Measurements from ENCODE around the gene LPAR2. TPM values are rescaled to one million over a fixed set of nuclear protein-coding genes. Genes with fewer than 3 reads are reported as not detected.

Gene LPAR2
- total RNA-seq, 1 donor from 2014 or later: 27.4 TPM

GRCh38 chr19:19633711-19634515 lies 5.9 kb upstream of the LPAR2 start:
- peak overlapping the region; percentile 66 for H3K27ac Mint-ChIP-seq

GRCh38 chr19:19632661-19633060 lies 4.6 kb upstream of the LPAR2 start:
- Mint-ChIP-seq H3K9me3 (no peaks in the 10 kb centered on the region), H3K27ac (no peak overlapping the region), H3K4me1 (ENCODE audit: low read depth) (peaks cover 20% of the 10 kb centered on the region), H3K27me3 (ENCODE audit: insufficient read depth) (no peaks in the 10 kb centered on the region), H3K4me3 (no peak overlapping the region), H3K36me3 (ENCODE audit: low read depth) (peaks cover 35% of the 10 kb centered on the region)
- no peak for DNase-seq (ENCODE audit: low spot score)
- intact Hi-C loops (cut with micrococcal nuclease): no loop called here

More at GRCh38 chr19:19633711-19634515, 5.9 kb upstream of the LPAR2 start:
- DNase-seq (ENCODE audit: low spot score): no peak
- Mint-ChIP-seq H3K9me3 (no peaks in the 10 kb centered on the region), H3K4me1 (ENCODE audit: low read depth) (peaks cover 18% of the 10 kb centered on the region), H3K4me3 (no peak overlapping the region), H3K27me3 (ENCODE audit: insufficient read depth) (no peaks in the 10 kb centered on the region), H3K36me3 (ENCODE audit: low read depth) (peaks cover 37% of the 10 kb centered on the region)
- intact Hi-C loops (cut with micrococcal nuclease): no loop called here

GRCh38 chr19:19631346-19631745 lies 3.3 kb upstream of the LPAR2 start:
- intact Hi-C loops (cut with micrococcal nuclease): no loop called here
- peaks cover 33% of the 10 kb centered on the region for H3K4me1 Mint-ChIP-seq (ENCODE audit: low read depth)
- H3K9me3 Mint-ChIP-seq: no peaks in the 10 kb centered on the region

GRCh38 chr19:19630426-19630825 lies 2.4 kb upstream of the LPAR2 start:
- intact Hi-C loops (cut with micrococcal nuclease): no loop called here
- Mint-ChIP-seq H3K9me3 (no peaks in the 10 kb centered on the region), H3K4me1 (ENCODE audit: low read depth) (peaks cover 33% of the 10 kb centered on the region), H3K27ac (no peak overlapping the region), H3K4me3 (peak overlapping the region; percentile 11), H3K36me3 (ENCODE audit: low read depth) (peaks cover 37% of the 10 kb centered on the region), H3K27me3 (ENCODE audit: insufficient read depth) (no peaks in the 10 kb centered on the region)
- DNase-seq (ENCODE audit: low spot score): no peak

More at GRCh38 chr19:19631346-19631745, 3.3 kb upstream of the LPAR2 start:
- H3K27me3 Mint-ChIP-seq (ENCODE audit: insufficient read depth): no peaks in the 10 kb centered on the region
- H3K36me3 Mint-ChIP-seq (ENCODE audit: low read depth): peaks cover 38% of the 10 kb centered on the region
- no peak for DNase-seq (ENCODE audit: low spot score)
- H3K4me3 Mint-ChIP-seq: no peak overlapping the region
- H3K27ac Mint-ChIP-seq: no peak overlapping the region

- no peak for DNase-seq (ENCODE audit: low spot score)
- Mint-ChIP-seq H3K4me1 (ENCODE audit: low read depth) (peaks cover 32% of the 10 kb centered on the region), H3K9me3 (no peaks in the 10 kb centered on the region), H3K27ac (no peak overlapping the region), H3K36me3 (ENCODE audit: low read depth) (peaks cover 36% of the 10 kb centered on the region), H3K4me3 (peak overlapping the region; percentile 11), H3K27me3 (ENCODE audit: insufficient read depth) (no peaks in the 10 kb centered on the region)
- intact Hi-C loops (cut with micrococcal nuclease): no loop called here
Observed at GRCh38 chr19:19630062-19630414, 2.0 kb upstream of the LPAR2 start.

- H3K27me3 Mint-ChIP-seq (ENCODE audit: insufficient read depth): no peaks in the 10 kb centered on the region
- peak overlapping the region; percentile 72 for H3K4me3 Mint-ChIP-seq
- intact Hi-C loops (cut with micrococcal nuclease): no loop called here
- peaks cover 24% of the 10 kb centered on the region for H3K4me1 Mint-ChIP-seq (ENCODE audit: low read depth)
- no peaks in the 10 kb centered on the region for H3K9me3 Mint-ChIP-seq
- peak overlapping the region; percentile 63 for H3K27ac Mint-ChIP-seq
- DNase-seq (ENCODE audit: low spot score): no peak
- H3K36me3 Mint-ChIP-seq (ENCODE audit: low read depth): peaks cover 29% of the 10 kb centered on the region
Observed at GRCh38 chr19:19628501-19629134, 598 bp upstream of the LPAR2 start.

GRCh38 chr19:19626516-19627472 lies 1.2 kb downstream of the LPAR2 start:
- intact Hi-C loops (cut with micrococcal nuclease): loop anchor here (1.0 kb wide), 2 partner anchors 8 to 16 kb away; partner anchors contain the start of gene PBX4
- no peaks in the 10 kb centered on the region for H3K9me3 Mint-ChIP-seq
- peak overlapping the region; percentile 87 for H3K4me3 Mint-ChIP-seq
- H3K36me3 Mint-ChIP-seq (ENCODE audit: low read depth): peaks cover 33% of the 10 kb centered on the region
- no peak for DNase-seq (ENCODE audit: low spot score)
- H3K27ac Mint-ChIP-seq: peak overlapping the region; percentile 96
- no peaks in the 10 kb centered on the region for H3K27me3 Mint-ChIP-seq (ENCODE audit: insufficient read depth)
- peaks cover 20% of the 10 kb centered on the region for H3K4me1 Mint-ChIP-seq (ENCODE audit: low read depth)

- H3K4me1 Mint-ChIP-seq (ENCODE audit: low read depth): peaks cover 31% of the 10 kb centered on the region
- no peak for DNase-seq (ENCODE audit: low spot score)
- peaks cover 27% of the 10 kb centered on the region for H3K36me3 Mint-ChIP-seq (ENCODE audit: low read depth)
- no peaks in the 10 kb centered on the region for H3K9me3 Mint-ChIP-seq
- H3K4me3 Mint-ChIP-seq: no peak overlapping the region
- H3K27me3 Mint-ChIP-seq (ENCODE audit: insufficient read depth): no peaks in the 10 kb centered on the region
- intact Hi-C loops (cut with micrococcal nuclease): no loop called here
- H3K27ac Mint-ChIP-seq: no peak overlapping the region
Observed at GRCh38 chr19:19624032-19624570, 3.9 kb downstream of the LPAR2 start.

- H3K9me3 Mint-ChIP-seq: no peaks in the 10 kb centered on the region
- no peak for DNase-seq (ENCODE audit: low spot score)
- intact Hi-C loops (cut with micrococcal nuclease): no loop called here
- H3K27ac Mint-ChIP-seq: no peak overlapping the region
- peaks cover 36% of the 10 kb centered on the region for H3K4me1 Mint-ChIP-seq (ENCODE audit: low read depth)
- H3K27me3 Mint-ChIP-seq (ENCODE audit: insufficient read depth): no peaks in the 10 kb centered on the region
- peaks cover 25% of the 10 kb centered on the region for H3K36me3 Mint-ChIP-seq (ENCODE audit: low read depth)
- no peak overlapping the region for H3K4me3 Mint-ChIP-seq
Observed at GRCh38 chr19:19623383-19623782, 4.6 kb downstream of the LPAR2 start.

GRCh38 chr19:19619849-19620210 lies 8.2 kb downstream of the LPAR2 start:
- no peak for DNase-seq (ENCODE audit: low spot score)
- no peak overlapping the region for H3K4me3 Mint-ChIP-seq

GRCh38 chr19:19619181-19619848 lies 8.7 kb downstream of the LPAR2 start:
- Mint-ChIP-seq H3K4me1 (ENCODE audit: low read depth) (peaks cover 43% of the 10 kb centered on the region), H3K9me3 (no peaks in the 10 kb centered on the region), H3K36me3 (ENCODE audit: low read depth) (peaks cover 23% of the 10 kb centered on the region), H3K27ac (peak overlapping the region; percentile 95), H3K4me3 (peak overlapping the region; percentile 88), H3K27me3 (ENCODE audit: insufficient read depth) (no peaks in the 10 kb centered on the region)
- DNase-seq (ENCODE audit: low spot score): no peak
- intact Hi-C loops (cut with micrococcal nuclease): loop anchor here (2.0 to 5.0 kb wide), 3 partner anchors 37 to 297 kb away; partner anchors contain the start of genes MAU2 and SUGP1

More at GRCh38 chr19:19619849-19620210, 8.2 kb downstream of the LPAR2 start:
- Mint-ChIP-seq H3K36me3 (ENCODE audit: low read depth) (peaks cover 26% of the 10 kb centered on the region), H3K9me3 (no peaks in the 10 kb centered on the region), H3K4me1 (ENCODE audit: low read depth) (peaks cover 43% of the 10 kb centered on the region), H3K27ac (no peak overlapping the region), H3K27me3 (ENCODE audit: insufficient read depth) (no peaks in the 10 kb centered on the region)
- intact Hi-C loops (cut with micrococcal nuclease): loop anchor here (2.0 to 5.0 kb wide), 3 partner anchors 38 to 298 kb away; partner anchors contain the start of genes MAU2 and SUGP1
